Measurements from ENCODE around the gene GNGT2.

The GNGT2 gene

DNA sequence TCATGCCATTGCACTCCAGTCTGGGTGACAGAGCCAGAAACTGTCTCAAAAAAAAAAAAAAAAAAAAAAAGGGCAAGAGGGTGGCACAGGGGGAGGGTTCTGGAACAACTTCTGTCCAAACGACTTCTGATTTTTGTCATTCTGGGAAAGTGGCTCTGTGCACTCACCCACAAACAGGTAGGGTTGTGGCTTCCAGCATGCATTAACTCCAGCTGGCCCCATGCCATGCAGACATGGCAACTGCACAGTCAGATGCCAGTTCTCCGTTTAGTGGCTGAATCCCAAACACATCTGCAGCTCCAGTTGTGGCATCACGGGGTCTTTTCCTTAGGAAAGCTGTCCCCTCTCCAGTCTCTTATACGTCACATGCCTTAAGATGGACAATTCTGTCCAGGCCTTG lies 47.5 kb downstream of the GNGT2 start:
- no peak for DNase-seq

DNA sequence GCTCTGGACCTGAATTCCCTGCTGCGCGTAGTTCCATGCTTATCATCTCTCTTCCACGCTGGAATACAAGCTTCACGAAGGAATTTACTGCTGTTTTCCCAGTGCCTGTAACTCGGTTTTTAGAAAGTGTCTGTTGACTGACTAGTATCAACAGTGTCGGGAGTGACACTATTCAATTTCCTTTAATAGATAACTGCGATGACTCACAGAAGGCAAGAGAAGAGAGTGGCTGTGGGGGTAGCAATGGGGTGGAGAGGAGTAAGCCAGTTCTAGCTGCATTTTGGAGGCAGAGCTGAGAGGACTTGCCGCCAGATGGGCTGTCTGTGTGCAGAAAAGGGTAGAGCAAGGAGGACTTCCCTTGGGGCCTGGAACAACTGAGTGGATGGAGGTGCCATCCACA lies 52.6 kb downstream of the GNGT2 start:
- peak; percentile 27 for DNase-seq

DNA sequence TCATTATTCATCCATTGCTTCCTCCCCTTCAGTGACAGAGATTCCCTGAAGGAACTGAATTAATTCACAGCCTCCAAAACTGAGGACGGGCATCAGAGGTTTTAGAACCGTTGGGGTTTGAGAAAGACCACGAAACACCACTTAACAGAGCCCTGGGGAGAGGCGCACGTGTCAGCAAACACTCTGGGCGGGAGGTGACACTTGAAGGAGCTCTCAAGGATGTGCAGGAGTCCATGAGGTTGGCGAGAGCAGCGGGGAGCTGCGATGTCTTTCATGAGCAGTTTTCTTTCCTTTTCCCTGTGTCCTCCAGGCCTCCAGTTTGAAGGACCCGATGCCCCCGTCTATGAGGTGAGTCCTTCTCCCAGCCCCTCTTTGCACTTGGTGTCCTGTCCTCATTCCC lies 54.1 kb downstream of the GNGT2 start:
- DNase-seq: no peak
